Testis (tissue), 2 donors: ENCODE measurements around the gene ORM2.

Source experiments
- CTCF ChIP-seq, 3 experiments: fragments of 450-650 bp in 2 of 3; fragments of 200-600 bp in 1 of 3; sonication (generic) in 1 of 3; IDR thresholded peaks; one replicate each; pipeline ENCODE4 v1.5.1; 2016 to 2019; ENCODE audit warnings: antibody characterized with exemption in 3 of 3, mild to moderate bottlenecking in 2 of 3, moderate library complexity in 1 of 3
- POLR2A ChIP-seq: fragments of 450-650 bp; IDR thresholded peaks from one replicate; pipeline ENCODE4 v1.6.1; 2017; ENCODE audit warnings: antibody characterized with exemption, mild to moderate bottlenecking, moderate library complexity

- TF ChIP-seq POLR2A (no peak), CTCF (IDR thresholded peaks at IDR 0.05) (no peak)
Measured at GRCh38 chr9:114287001-114287762, 42.5 kb upstream of the ORM2 start.
